HEK293 (cell line): ENCODE measurements around the gene GPR62.
A peak's percentile ranks its signal among the peaks of the same experiment; 100 is the strongest.

Source experiments
- CTCF ChIP-seq: fragments of 450-650 bp; formaldehyde crosslinking; IDR thresholded peaks from 2 replicates; pipeline ENCODE4 v1.5.1; 2016; ENCODE audit warnings: missing biosample characterization, missing genetic modification characterization
- KLF10 ChIP-seq: fragments of 450-650 bp; IDR thresholded peaks from 2 replicates; pipeline ENCODE4 v1.5.1; 2018; ENCODE audit warnings: missing biosample characterization, mild to moderate bottlenecking, missing genetic modification characterization
- KLF16 ChIP-seq: fragments of 450-650 bp; formaldehyde crosslinking; IDR thresholded peaks from 2 replicates; pipeline ENCODE4 v1.5.1; 2017; ENCODE audit warnings: missing biosample characterization, missing genetic modification characterization
- PBX3 ChIP-seq: sonication (generic); formaldehyde crosslinking; IDR thresholded peaks from 2 replicates; pipeline ENCODE4 v1.8.1; 2022; ENCODE audit warnings: mild to moderate bottlenecking, moderate library complexity, missing genetic modification reagents
- PRDM6 ChIP-seq: fragments of 450-650 bp; formaldehyde crosslinking; IDR thresholded peaks from 2 replicates; pipeline ENCODE4 v1.5.1; 2017; ENCODE audit warnings: missing biosample characterization, missing genetic modification characterization
- REST ChIP-seq: fragments of 450-650 bp; formaldehyde crosslinking; IDR thresholded peaks from 2 replicates; pipeline ENCODE4 v1.5.1; 2016; ENCODE audit warnings: missing biosample characterization, missing genetic modification characterization
- WT1 ChIP-seq: fragments of 450-650 bp; formaldehyde crosslinking; IDR thresholded peaks from 2 replicates; pipeline ENCODE4 v1.5.1; 2016; ENCODE audit warnings: missing biosample characterization, missing genetic modification characterization
- YY1 ChIP-seq: fragments of 450-650 bp; formaldehyde crosslinking; IDR thresholded peaks from 2 replicates; pipeline ENCODE4 v1.5.1; 2018; ENCODE audit warnings: missing biosample characterization, missing genetic modification characterization
- ZBTB1 ChIP-seq: fragments of 450-650 bp; formaldehyde crosslinking; IDR thresholded peaks from 2 replicates; pipeline ENCODE4 v1.5.1; 2016; ENCODE audit warnings: missing biosample characterization, missing genetic modification characterization
- ZNF112 ChIP-seq: fragments of 450-650 bp; formaldehyde crosslinking; IDR thresholded peaks from 2 replicates; pipeline ENCODE4 v1.5.0; 2017; ENCODE audit warnings: missing biosample characterization, missing genetic modification characterization
- ZNF121 ChIP-seq: fragments of 450-650 bp; formaldehyde crosslinking; IDR thresholded peaks from 2 replicates; pipeline ENCODE4 v1.5.1; 2016; ENCODE audit warnings: missing biosample characterization, missing genetic modification characterization
- ZNF473 ChIP-seq: fragments of 450-650 bp; formaldehyde crosslinking; IDR thresholded peaks from 2 replicates; pipeline ENCODE4 v1.5.1; 2017; ENCODE audit warnings: missing biosample characterization, missing genetic modification characterization
- ZNF623 ChIP-seq: fragments of 450-650 bp; formaldehyde crosslinking; IDR thresholded peaks from 2 replicates; pipeline ENCODE4 v1.5.1; 2016; ENCODE audit warnings: missing biosample characterization, missing genetic modification characterization
- ZNF704 ChIP-seq: fragments of 450-650 bp; formaldehyde crosslinking; IDR thresholded peaks from 2 replicates; pipeline ENCODE4 v1.5.1; 2016; ENCODE audit warnings: missing biosample characterization, missing genetic modification characterization

- no peak for TF ChIP-seq CTCF (tag by site-specific recombination)
- no peak for TF ChIP-seq ZNF704 (tag by site-specific recombination)
- no peak for TF ChIP-seq PRDM6 (tag by site-specific recombination)
- TF ChIP-seq WT1 (tag by site-specific recombination): peak; percentile 89
- no peak for TF ChIP-seq ZBTB1 (tag by site-specific recombination)
- TF ChIP-seq REST (tag by site-specific recombination): no peak
- TF ChIP-seq YY1 (tag by site-specific recombination): no peak
- TF ChIP-seq ZNF121 (tag by site-specific recombination): no peak
- TF ChIP-seq KLF16 (tag by site-specific recombination): no peak
- TF ChIP-seq ZNF623: no peak
- no peak for TF ChIP-seq PBX3 (CRISPR knock-in tag)
- no peak for TF ChIP-seq ZNF473 (tag by site-specific recombination)
- no peak for TF ChIP-seq KLF10 (tag by site-specific recombination)
- no peak for TF ChIP-seq ZNF112 (tag by site-specific recombination)
Observed at GRCh38 chr3:51997935-51998596, 42.9 kb downstream of the GPR62 start.
